ENCODE data around the gene PNMT. TPM values are rescaled to one million over a fixed set of nuclear protein-coding genes. Genes with fewer than 3 reads are reported as not detected.
A peak's percentile ranks its signal among the peaks of the same experiment; 100 is the strongest.

The PNMT gene
- total and polyA plus RNA-seq, 2 of the 13 experiments (the other 11 are each of a cell fraction or from before 2014, with no cell fraction given), result 0.25 TPM; not detected in 1

DNA sequence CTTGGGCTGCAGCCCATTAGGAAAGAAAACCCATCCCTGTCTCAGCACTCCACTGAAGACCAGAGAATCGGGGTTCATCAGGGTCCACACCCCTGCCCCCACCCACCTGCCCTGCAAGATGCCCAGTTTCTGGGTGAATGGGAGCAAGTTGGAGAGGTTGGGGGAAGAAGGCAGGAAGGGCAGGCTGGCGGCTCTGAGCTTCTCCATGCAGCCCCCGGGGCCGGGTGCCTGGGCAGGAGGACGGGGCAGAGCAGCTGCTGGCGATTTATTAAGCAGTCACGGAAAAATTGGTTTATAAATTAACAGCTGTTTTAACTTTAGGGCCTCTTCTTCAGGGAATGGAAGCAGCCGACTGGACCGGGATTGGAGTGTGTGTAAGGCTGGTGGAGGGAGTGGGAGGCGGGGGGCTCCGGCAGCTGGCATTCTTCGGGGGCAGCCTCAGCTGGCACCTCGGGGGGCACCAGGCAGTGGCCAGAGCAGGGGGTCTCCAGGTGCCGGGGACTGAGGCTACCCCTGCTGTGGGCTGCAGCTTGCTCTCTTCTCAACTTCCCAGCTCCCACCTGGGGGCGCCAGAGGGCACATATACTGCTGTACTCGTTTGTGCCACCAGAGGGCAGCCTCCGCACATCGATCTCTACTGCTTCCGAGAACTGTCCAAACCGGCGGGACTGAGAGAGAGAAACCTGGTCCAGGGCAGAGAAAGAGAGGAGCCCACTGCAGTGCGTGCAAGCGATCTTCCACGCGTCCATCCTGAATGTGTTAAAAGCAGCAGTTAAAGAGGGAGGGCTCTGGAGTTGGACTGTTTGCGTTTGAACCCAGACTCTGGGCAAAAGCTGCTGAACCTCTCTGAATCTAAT lies 46.5 kb upstream of the PNMT start (continued):
- TF ChIP-seq, protein P1, sequence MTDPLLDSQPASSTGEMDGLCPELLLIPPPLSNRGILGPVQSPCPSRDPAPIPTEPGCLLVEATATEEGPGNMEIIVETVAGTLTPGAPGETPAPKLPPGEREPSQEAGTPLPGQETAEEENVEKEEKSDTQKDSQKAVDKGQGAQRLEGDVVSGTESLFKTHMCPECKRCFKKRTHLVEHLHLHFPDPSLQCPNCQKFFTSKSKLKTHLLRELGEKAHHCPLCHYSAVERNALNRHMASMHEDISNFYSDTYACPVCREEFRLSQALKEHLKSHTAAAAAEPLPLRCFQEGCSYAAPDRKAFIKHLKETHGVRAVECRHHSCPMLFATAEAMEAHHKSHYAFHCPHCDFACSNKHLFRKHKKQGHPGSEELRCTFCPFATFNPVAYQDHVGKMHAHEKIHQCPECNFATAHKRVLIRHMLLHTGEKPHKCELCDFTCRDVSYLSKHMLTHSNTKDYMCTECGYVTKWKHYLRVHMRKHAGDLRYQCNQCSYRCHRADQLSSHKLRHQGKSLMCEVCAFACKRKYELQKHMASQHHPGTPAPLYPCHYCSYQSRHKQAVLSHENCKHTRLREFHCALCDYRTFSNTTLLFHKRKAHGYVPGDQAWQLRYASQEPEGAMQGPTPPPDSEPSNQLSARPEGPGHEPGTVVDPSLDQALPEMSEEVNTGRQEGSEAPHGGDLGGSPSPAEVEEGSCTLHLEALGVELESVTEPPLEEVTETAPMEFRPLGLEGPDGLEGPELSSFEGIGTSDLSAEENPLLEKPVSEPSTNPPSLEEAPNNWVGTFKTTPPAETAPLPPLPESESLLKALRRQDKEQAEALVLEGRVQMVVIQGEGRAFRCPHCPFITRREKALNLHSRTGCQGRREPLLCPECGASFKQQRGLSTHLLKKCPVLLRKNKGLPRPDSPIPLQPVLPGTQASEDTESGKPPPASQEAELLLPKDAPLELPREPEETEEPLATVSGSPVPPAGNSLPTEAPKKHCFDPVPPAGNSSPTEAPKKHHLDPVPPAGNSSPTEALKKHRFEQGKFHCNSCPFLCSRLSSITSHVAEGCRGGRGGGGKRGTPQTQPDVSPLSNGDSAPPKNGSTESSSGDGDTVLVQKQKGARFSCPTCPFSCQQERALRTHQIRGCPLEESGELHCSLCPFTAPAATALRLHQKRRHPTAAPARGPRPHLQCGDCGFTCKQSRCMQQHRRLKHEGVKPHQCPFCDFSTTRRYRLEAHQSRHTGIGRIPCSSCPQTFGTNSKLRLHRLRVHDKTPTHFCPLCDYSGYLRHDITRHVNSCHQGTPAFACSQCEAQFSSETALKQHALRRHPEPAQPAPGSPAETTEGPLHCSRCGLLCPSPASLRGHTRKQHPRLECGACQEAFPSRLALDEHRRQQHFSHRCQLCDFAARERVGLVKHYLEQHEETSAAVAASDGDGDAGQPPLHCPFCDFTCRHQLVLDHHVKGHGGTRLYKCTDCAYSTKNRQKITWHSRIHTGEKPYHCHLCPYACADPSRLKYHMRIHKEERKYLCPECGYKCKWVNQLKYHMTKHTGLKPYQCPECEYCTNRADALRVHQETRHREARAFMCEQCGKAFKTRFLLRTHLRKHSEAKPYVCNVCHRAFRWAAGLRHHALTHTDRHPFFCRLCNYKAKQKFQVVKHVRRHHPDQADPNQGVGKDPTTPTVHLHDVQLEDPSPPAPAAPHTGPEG (CRISPR knock-in tag; IDR thresholded peaks at IDR 0.05), result peak; percentile 62; the same call in 1 of the 2 replicates
- TF ChIP-seq ZNF644 (CRISPR knock-in tag; IDR thresholded peaks at IDR 0.05; ENCODE audit: low read depth) (no peak), HDAC6 (IDR thresholded peaks at IDR 0.05; ENCODE audit: low read depth, low read length) (no peak), ZFAT (CRISPR knock-in tag; conservative IDR thresholded peaks at IDR 0.05) (no peak), WIZ (CRISPR knock-in tag; IDR thresholded peaks at IDR 0.05) (no peak), ZNF749 (CRISPR knock-in tag; IDR thresholded peaks at IDR 0.05; ENCODE audit: borderline replicate concordance) (no peak), MED13 (CRISPR knock-in tag; IDR thresholded peaks at IDR 0.05) (no peak), NFKB2 (CRISPR knock-in tag; IDR thresholded peaks at IDR 0.05; ENCODE audit: borderline replicate concordance) (peak; percentile 39; the same call in 1 of the 2 replicates), PITX1 (CRISPR knock-in tag; IDR thresholded peaks at IDR 0.05) (peak; percentile 43; the same call in 1 of the 2 replicates), MAFG (CRISPR knock-in tag; IDR thresholded peaks at IDR 0.05) (no peak), THAP11 (CRISPR knock-in tag; IDR thresholded peaks at IDR 0.05) (peak; percentile 79), FLYWCH1 (CRISPR knock-in tag; IDR thresholded peaks at IDR 0.05) (no peak), CREM (IDR thresholded peaks at IDR 0.05) (no peak), CREM (CRISPR knock-in tag; IDR thresholded peaks at IDR 0.05) (no peak), ARHGAP35 (CRISPR knock-in tag; IDR thresholded peaks at IDR 0.05; ENCODE audit: borderline replicate concordance) (no peak), KAT8 (CRISPR knock-in tag; IDR thresholded peaks at IDR 0.05) (peak; percentile 67; the same call in 1 of the 2 replicates), CHD2 (IDR thresholded peaks at IDR 0.05; ENCODE audit: low read depth, low read length) (no peak), GPN1 (CRISPR knock-in tag; IDR thresholded peaks at IDR 0.05; ENCODE audit: borderline replicate concordance) (no peak), ZNF7 (CRISPR knock-in tag; IDR thresholded peaks at IDR 0.05) (0 out of 2 replicates have a peak, but pooled peaks have one; percentile 10), ZNF225 (CRISPR knock-in tag; IDR thresholded peaks at IDR 0.05) (no peak)
- TF ChIP-seq, protein P2, sequence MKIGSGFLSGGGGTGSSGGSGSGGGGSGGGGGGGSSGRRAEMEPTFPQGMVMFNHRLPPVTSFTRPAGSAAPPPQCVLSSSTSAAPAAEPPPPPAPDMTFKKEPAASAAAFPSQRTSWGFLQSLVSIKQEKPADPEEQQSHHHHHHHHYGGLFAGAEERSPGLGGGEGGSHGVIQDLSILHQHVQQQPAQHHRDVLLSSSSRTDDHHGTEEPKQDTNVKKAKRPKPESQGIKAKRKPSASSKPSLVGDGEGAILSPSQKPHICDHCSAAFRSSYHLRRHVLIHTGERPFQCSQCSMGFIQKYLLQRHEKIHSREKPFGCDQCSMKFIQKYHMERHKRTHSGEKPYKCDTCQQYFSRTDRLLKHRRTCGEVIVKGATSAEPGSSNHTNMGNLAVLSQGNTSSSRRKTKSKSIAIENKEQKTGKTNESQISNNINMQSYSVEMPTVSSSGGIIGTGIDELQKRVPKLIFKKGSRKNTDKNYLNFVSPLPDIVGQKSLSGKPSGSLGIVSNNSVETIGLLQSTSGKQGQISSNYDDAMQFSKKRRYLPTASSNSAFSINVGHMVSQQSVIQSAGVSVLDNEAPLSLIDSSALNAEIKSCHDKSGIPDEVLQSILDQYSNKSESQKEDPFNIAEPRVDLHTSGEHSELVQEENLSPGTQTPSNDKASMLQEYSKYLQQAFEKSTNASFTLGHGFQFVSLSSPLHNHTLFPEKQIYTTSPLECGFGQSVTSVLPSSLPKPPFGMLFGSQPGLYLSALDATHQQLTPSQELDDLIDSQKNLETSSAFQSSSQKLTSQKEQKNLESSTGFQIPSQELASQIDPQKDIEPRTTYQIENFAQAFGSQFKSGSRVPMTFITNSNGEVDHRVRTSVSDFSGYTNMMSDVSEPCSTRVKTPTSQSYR (CRISPR knock-in tag; IDR thresholded peaks at IDR 0.05; ENCODE audit: borderline replicate concordance), result peak; percentile 54; the same call in 1 of the 2 replicates
- TF ChIP-seq, protein P3, sequence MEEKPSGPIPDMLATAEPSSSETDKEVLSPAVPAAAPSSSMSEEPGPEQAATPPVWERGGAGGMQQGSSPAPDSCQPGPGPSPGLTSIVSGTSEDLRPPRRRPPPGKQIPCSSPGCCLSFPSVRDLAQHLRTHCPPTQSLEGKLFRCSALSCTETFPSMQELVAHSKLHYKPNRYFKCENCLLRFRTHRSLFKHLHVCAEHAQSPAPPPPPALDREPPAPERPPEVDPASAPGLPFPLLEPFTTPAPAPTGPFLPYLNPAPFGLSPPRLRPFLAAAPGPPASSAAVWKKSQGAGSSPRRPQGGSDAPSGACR (CRISPR knock-in tag; IDR thresholded peaks at IDR 0.05), result no peak
